PC-3 (cell line): ENCODE measurements around the gene ZNF366.

Source experiments
- EZH2 ChIP-seq: fragments of 300-600 bp; sonication (generic); IDR thresholded peaks from one replicate; pipeline ENCODE4 v1.6.1; 2017; ENCODE audit warnings: antibody characterized with exemption, mild to moderate bottlenecking, low read length; ENCODE audit not compliant: unreplicated experiment
- EZH2phosphoT487 ChIP-seq: fragments of 300-600 bp; sonication (generic); IDR thresholded peaks from 2 replicates; pipeline ENCODE4 v1.6.1; 2018; ENCODE audit warnings: mild to moderate bottlenecking, antibody characterized with exemption, low read length, borderline replicate concordance
- TF ChIP-seq, protein P1 (sequence below): fragments of 300-600 bp; sonication (generic); conservative IDR thresholded peaks from 2 replicates; pipeline ENCODE4 v1.5.1; 2017; ENCODE audit warnings: antibody characterized with exemption, low read depth, mild to moderate bottlenecking, low read length

DNA sequence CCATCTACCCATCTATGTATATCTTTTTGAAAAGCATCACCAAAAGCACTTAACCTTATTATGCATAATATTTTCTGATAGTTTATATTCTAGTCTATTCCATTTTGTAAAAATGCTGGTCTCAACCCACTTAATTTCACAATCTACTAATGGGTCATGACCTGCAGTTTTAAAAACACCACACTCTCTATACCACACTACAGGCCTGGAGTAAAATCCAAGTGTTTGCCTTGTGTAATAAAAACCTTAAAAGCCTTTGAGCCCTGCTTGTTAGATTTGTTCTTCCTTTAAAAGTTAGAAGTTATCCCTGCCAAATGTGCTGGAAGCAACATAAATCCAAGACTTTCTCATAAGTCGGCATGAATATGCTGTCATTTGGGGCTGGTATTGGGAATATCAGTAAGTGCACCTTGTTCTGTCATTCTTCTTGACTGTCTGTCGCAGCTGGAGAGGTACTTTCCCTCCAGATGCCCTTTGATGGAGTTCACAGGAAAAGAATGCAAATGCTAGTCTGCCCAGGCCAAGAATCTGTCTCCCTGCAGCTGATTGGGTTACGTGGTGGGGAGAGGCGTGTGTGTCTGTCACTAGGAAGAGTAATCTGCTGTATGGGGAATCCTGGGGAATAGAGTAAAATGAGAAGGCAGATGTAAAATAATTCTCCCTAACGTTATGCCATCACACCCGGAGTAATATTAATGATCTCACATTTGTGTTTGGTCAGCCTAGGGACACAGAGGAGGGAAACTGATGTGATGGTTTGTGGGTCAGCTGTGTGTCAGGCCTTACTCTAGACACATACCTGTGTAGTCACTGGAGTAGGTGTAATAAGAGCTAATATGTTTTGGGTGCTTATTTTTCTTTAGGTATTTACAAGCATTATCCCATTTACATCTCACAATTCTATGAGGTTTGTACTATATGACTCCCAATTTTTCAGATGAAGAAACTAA is 79.4 kb downstream of the ZNF366 start:
- TF ChIP-seq, protein P1, sequence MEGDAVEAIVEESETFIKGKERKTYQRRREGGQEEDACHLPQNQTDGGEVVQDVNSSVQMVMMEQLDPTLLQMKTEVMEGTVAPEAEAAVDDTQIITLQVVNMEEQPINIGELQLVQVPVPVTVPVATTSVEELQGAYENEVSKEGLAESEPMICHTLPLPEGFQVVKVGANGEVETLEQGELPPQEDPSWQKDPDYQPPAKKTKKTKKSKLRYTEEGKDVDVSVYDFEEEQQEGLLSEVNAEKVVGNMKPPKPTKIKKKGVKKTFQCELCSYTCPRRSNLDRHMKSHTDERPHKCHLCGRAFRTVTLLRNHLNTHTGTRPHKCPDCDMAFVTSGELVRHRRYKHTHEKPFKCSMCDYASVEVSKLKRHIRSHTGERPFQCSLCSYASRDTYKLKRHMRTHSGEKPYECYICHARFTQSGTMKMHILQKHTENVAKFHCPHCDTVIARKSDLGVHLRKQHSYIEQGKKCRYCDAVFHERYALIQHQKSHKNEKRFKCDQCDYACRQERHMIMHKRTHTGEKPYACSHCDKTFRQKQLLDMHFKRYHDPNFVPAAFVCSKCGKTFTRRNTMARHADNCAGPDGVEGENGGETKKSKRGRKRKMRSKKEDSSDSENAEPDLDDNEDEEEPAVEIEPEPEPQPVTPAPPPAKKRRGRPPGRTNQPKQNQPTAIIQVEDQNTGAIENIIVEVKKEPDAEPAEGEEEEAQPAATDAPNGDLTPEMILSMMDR: no peak
- TF ChIP-seq EZH2 (no peak), EZH2phosphoT487 (no peak)
